ENCODE measurements around the gene IMPA2.
"Not testable (repeated sequence)": the region's sequence is repeated elsewhere in the genome, so short reads cannot be mapped to it uniquely, and the experiment has no call there.

IMPA2 gene

GRCh38 chr18:11981192-11981542, at the start of gene IMPA2:
TSS of gene IMPA2 (plus strand) at chr18:11981507. CDS start at chr18:11981670, 163 bp downstream.
- no peak for DNase-seq (ENCODE audit: extremely low read depth, low read depth)

GRCh38 chr18:11932393-11932792, 48.9 kb upstream of the IMPA2 start:
- TF ChIP-seq CTCF (IDR thresholded peaks at IDR 0.05; ENCODE audit: low read depth, low read length), result no peak

More at GRCh38 chr18:11981192-11981542, at the start of gene IMPA2:
- no peak for TF ChIP-seq CTCF (IDR thresholded peaks at IDR 0.05; ENCODE audit: low read depth, low read length)

GRCh38 chr18:11937874-11938478, 43.3 kb upstream of the IMPA2 start:
- DNase-seq (ENCODE audit: extremely low read depth, low read depth), result peak; percentile 20
- TF ChIP-seq CTCF (IDR thresholded peaks at IDR 0.05; ENCODE audit: low read depth, low read length), result peak; percentile 67

More at GRCh38 chr18:11932393-11932792, 48.9 kb upstream of the IMPA2 start:
- DNase-seq (ENCODE audit: extremely low read depth, low read depth), result no peak

GRCh38 chr18:11940956-11941355, 40.4 kb upstream of the IMPA2 start:
- TF ChIP-seq CTCF (IDR thresholded peaks at IDR 0.05; ENCODE audit: low read depth, low read length), result no peak
- no peak for DNase-seq (ENCODE audit: extremely low read depth, low read depth)

- DNase-seq (ENCODE audit: extremely low read depth, low read depth), result no peak
- no peak for TF ChIP-seq CTCF (IDR thresholded peaks at IDR 0.05; ENCODE audit: low read depth, low read length)
These were observed 37.8 kb upstream of the IMPA2 start for GRCh38 chr18:11943551-11943950.

GRCh38 chr18:11944252-11944651, 37.1 kb upstream of the IMPA2 start:
- TF ChIP-seq CTCF (IDR thresholded peaks at IDR 0.05; ENCODE audit: low read depth, low read length), result no peak
- DNase-seq (ENCODE audit: extremely low read depth, low read depth), result no peak

- no peak for TF ChIP-seq CTCF (IDR thresholded peaks at IDR 0.05; ENCODE audit: low read depth, low read length)
- DNase-seq (ENCODE audit: extremely low read depth, low read depth), result no peak
These were observed 36.5 kb upstream of the IMPA2 start for GRCh38 chr18:11944786-11945185.

GRCh38 chr18:11945834-11946659, 35.3 kb upstream of the IMPA2 start:
- not testable (repeated sequence) for DNase-seq (ENCODE audit: extremely low read depth, low read depth)
